MM.1S (cell line): ENCODE results near the gene MEGF11.

Experiments
- CTCF ChIP-seq: fragments of 300-600 bp; sonication (generic); IDR thresholded peaks from 2 replicates; pipeline ENCODE4 v1.5.1; 2016; ENCODE audit warnings: antibody characterized with exemption, low read length, mixed read lengths
- EZH2 ChIP-seq: fragments of 300-600 bp; sonication (generic); optimal IDR thresholded peaks from 2 replicates; pipeline ENCODE3; 2017; ENCODE audit warnings: low read depth, mild to moderate bottlenecking, antibody characterized with exemption, low read length, mixed read lengths
- EZH2phosphoT487 ChIP-seq: fragments of 300-600 bp; sonication (generic); IDR thresholded peaks from 2 replicates; pipeline ENCODE4 v1.6.1; 2018; ENCODE audit warnings: antibody characterized with exemption, low read length

- no peak for TF ChIP-seq CTCF
- no peak for TF ChIP-seq EZH2phosphoT487
- no peak for TF ChIP-seq EZH2
Observed at GRCh38 chr15:65887565-65887964, 366.0 kb downstream of the MEGF11 start.
